HCT116 (cell line): ENCODE results near the gene CPHXL2. TPM values are rescaled to one million over a fixed set of nuclear protein-coding genes. Genes with fewer than 3 reads are reported as not detected.

Experiments
- ATAC-seq: fragments of 200-7000 bp; cut with Tn5 transposase; 2 replicates; pipeline ENCODE4 v1.9.1; 2020; ENCODE audit warnings: mild to moderate bottlenecking, moderate library complexity
- BruUV-seq: library from RNA; stranded (reverse); fragments of 400-500 nt; replicated peaks from 2 replicates; lab custom pipeline; 2021; lab: Mats Ljungman, UMichigan
- CTCF ChIA-PET: fragments of 300-600 bp; sonication (Branson Sonifier 250); formaldehyde crosslinking; loops from one replicate; lab custom pipeline; 2021; ENCODE audit warnings: antibody characterized with exemption; lab: Charles Lee
- POLR2A ChIA-PET: fragments of 300-600, 350-600 bp; sonication (Branson Sonifier 250); formaldehyde crosslinking; loops from one replicate; lab custom pipeline; 2021; ENCODE audit warnings: antibody characterized with exemption; lab: Charles Lee
- RAD21 ChIA-PET, 2 experiments: fragments of 300-600 bp; sonication (Branson Sonifier 250); formaldehyde crosslinking; loops; one replicate each; lab custom pipeline; 2023; ENCODE audit warnings: low total read pairs in 2 of 2; ENCODE audit not compliant: uncharacterized antibody in 2 of 2, unreplicated experiment in 2 of 2, low non-redundant PET in 1 of 2; lab: Charles Lee
- DNase-seq: peaks from one replicate; pipeline ENCODE4 v3.0.0-alpha.2; 2010; ENCODE audit warnings: low read depth, low spot score
- H2AFZ ChIP-seq: fragments of 200-600 bp; shearing (Covaris generic), sonication (generic); 2 replicates; pipeline ENCODE4 v1.6.1; 2017; ENCODE audit warnings: low read depth, mixed run types, mixed read lengths, antibody characterized with exemption, low read length; ENCODE audit not compliant: poor library complexity, severe bottlenecking
- H3K27ac ChIP-seq: 2 replicates; pipeline ENCODE4 v1.5.1; 2012; ENCODE audit warnings: low read depth, low read length
- H3K27me3 ChIP-seq: fragments of 200-600 bp; sonication (generic); 2 replicates; pipeline ENCODE4 v1.6.1; 2016; ENCODE audit warnings: mixed run types, low read length, mixed read lengths; ENCODE audit not compliant: insufficient read depth
- H3K36me3 ChIP-seq, 2 experiments: fragments of 200-500 bp in 1 of 2; fragments of 200-600 bp in 1 of 2; sonication (Bioruptor generic) in 1 of 2; sonication (generic) in 1 of 2; 2 replicates each; pipeline versions ENCODE4 v1.5.1 to v1.6.1; 2014 to 2016; ENCODE audit warnings: low read length in 2 of 2, inconsistent platforms in 1 of 2, mixed read lengths in 1 of 2, mixed run types in 1 of 2; ENCODE audit not compliant: insufficient read depth in 2 of 2, control insufficient read depth in 1 of 2
- H3K4me1 ChIP-seq, 2 experiments: fragments of 200-600 bp in 1 of 2; sonication (generic) in 1 of 2; 2 replicates each; pipeline versions ENCODE4 v1.5.1 to v1.6.1; 2012 to 2017; ENCODE audit warnings: low read length in 2 of 2, inconsistent platforms in 1 of 2, mild to moderate bottlenecking in 1 of 2, mixed read lengths in 1 of 2, mixed run types in 1 of 2, moderate library complexity in 1 of 2; ENCODE audit not compliant: insufficient read depth in 2 of 2, control insufficient read depth in 1 of 2
- H3K4me2 ChIP-seq: fragments of 200-600 bp; sonication (generic); 2 replicates; pipeline ENCODE4 v1.6.1; 2017; ENCODE audit warnings: mixed run types, low read length, mixed read lengths
- H3K4me3 ChIP-seq, 2 experiments: fragments of 200-600 bp in 1 of 2; sonication (generic) in 1 of 2; replicated peaks in 1 of 2; 2 replicates each; pipeline ENCODE4 v1.5.1; 2011 to 2016; ENCODE audit warnings: low read length in 2 of 2, control low read depth in 1 of 2, low read depth in 1 of 2, mild to moderate bottlenecking in 1 of 2, mixed read lengths in 1 of 2, mixed run types in 1 of 2
- H3K79me2 ChIP-seq: fragments of 200-600 bp; sonication (generic); 2 replicates; pipeline ENCODE4 v1.6.1; 2017; ENCODE audit warnings: mild to moderate bottlenecking, mixed run types, low read length, moderate library complexity, mixed read lengths; ENCODE audit not compliant: insufficient read depth
- H3K9ac ChIP-seq: fragments of 200-600 bp; sonication (generic); 2 replicates; pipeline ENCODE4 v1.6.1; 2016; ENCODE audit warnings: low read length, mixed read lengths
- H3K9me2 ChIP-seq: fragments of 200-600 bp; sonication (generic), shearing (Covaris generic); 2 replicates; pipeline ENCODE4 v1.6.1; 2017; ENCODE audit warnings: mixed run types, mild to moderate bottlenecking, moderate library complexity; ENCODE audit not compliant: insufficient read depth
- H3K9me3 ChIP-seq, 2 experiments: fragments of 200-500 bp in 1 of 2; fragments of 200-600 bp in 1 of 2; sonication (Bioruptor generic) in 1 of 2; sonication (generic) in 1 of 2; 2 replicates each; pipeline ENCODE4 v1.6.1; 2014 to 2017; ENCODE audit warnings: low read length in 2 of 2, mixed read lengths in 2 of 2, inconsistent platforms in 1 of 2, low read depth in 1 of 2, mild to moderate bottlenecking in 1 of 2, mixed run types in 1 of 2, moderate library complexity in 1 of 2; ENCODE audit not compliant: control insufficient read depth in 1 of 2, insufficient read depth in 1 of 2
- H4K20me1 ChIP-seq: fragments of 200-600 bp; sonication (generic), shearing (Covaris generic); 2 replicates; pipeline ENCODE4 v1.6.1; 2017; ENCODE audit warnings: mixed run types, mild to moderate bottlenecking, moderate library complexity; ENCODE audit not compliant: insufficient read depth
- CEBPB ChIP-seq: IDR thresholded peaks from 2 replicates; pipeline ENCODE4 v1.6.1; 2012; ENCODE audit warnings: low read depth
- EGR1 ChIP-seq: IDR thresholded peaks from 2 replicates; pipeline ENCODE4 v1.6.1; 2012; ENCODE audit warnings: low read depth
- EZH2 ChIP-seq: fragments of 200-600 bp; sonication (generic); IDR thresholded peaks from 2 replicates; pipeline ENCODE4 v1.6.1; 2017; ENCODE audit warnings: antibody characterized with exemption, mixed run types
- EZH2phosphoT487 ChIP-seq: fragments of 200-600 bp; IDR thresholded peaks from 2 replicates; pipeline ENCODE4 v1.6.1; 2018; ENCODE audit warnings: antibody characterized with exemption, borderline replicate concordance
- FOSL1 ChIP-seq: IDR thresholded peaks from 2 replicates; pipeline ENCODE4 v1.6.1; 2012; ENCODE audit warnings: low read depth
- JUND ChIP-seq: IDR thresholded peaks from 2 replicates; pipeline ENCODE4 v1.6.1; 2012
- POLR2A ChIP-seq: IDR thresholded peaks from 2 replicates; pipeline ENCODE4 v1.7.0; 2011; ENCODE audit warnings: borderline replicate concordance; ENCODE audit not compliant: insufficient read depth, insufficient read length; ENCODE audit errors: extremely low read depth
- POLR2AphosphoS5 ChIP-seq: IDR thresholded peaks from 2 replicates; pipeline ENCODE4 v1.6.1; 2011; ENCODE audit warnings: mild to moderate bottlenecking, low read depth, low read length, moderate library complexity
- RAD21 ChIP-seq: IDR thresholded peaks from 2 replicates; pipeline ENCODE4 v1.6.1; 2012; ENCODE audit warnings: low read depth, mild to moderate bottlenecking
- REST ChIP-seq: IDR thresholded peaks from 2 replicates; pipeline ENCODE4 v1.6.1; 2012; ENCODE audit warnings: low read depth
- SIN3A ChIP-seq: IDR thresholded peaks from 2 replicates; pipeline ENCODE4 v1.6.1; 2012; ENCODE audit warnings: low read depth
- SP1 ChIP-seq: IDR thresholded peaks from 2 replicates; pipeline ENCODE4 v1.6.1; 2012; ENCODE audit warnings: low read depth
- SRF ChIP-seq: IDR thresholded peaks from 2 replicates; pipeline ENCODE4 v1.6.1; 2012; ENCODE audit warnings: low read depth
- TCF7L2 ChIP-seq: IDR thresholded peaks from 2 replicates; pipeline ENCODE4 v1.7.0; 2011; ENCODE audit warnings: borderline replicate concordance, inconsistent platforms; ENCODE audit not compliant: insufficient read depth, insufficient read length; ENCODE audit errors: extremely low read depth
- YY1 ChIP-seq: IDR thresholded peaks from 2 replicates; pipeline ENCODE4 v1.6.1; 2011; ENCODE audit warnings: low read length, low read depth, moderate library complexity, mild to moderate bottlenecking; ENCODE audit not compliant: insufficient replicate concordance; ENCODE audit errors: extremely low read depth
- ZFX ChIP-seq: fragments of 450-650 bp; IDR thresholded peaks from 2 replicates; pipeline ENCODE4 v1.6.1; 2017
- ZNF274 ChIP-seq: fragments of 200-500 bp; sonication (Bioruptor generic); IDR thresholded peaks from 2 replicates; pipeline ENCODE4 v1.6.1; 2014; ENCODE audit warnings: mild to moderate bottlenecking, low read depth, low read length, inconsistent platforms
- intact Hi-C: fragments of 100-400 bp; cut with micrococcal nuclease; formaldehyde crosslinking; loops from 2 replicates; pipeline ENCODE4 v1.10.0; 2022
- total RNA-seq: library from RNA; stranded (reverse); gene quantifications from one replicate; pipeline ENCODE4 v1.2.1, GENCODE V29; 2021; ENCODE audit not compliant: unreplicated experiment
- TF ChIP-seq, protein P1 (sequence below), 3 experiments: fragments of 200-600 bp in 1 of 3; sonication (generic) in 1 of 3; IDR thresholded peaks in 2 of 3; conservative IDR thresholded peaks in 1 of 3; 2 replicates each; pipeline ENCODE4 v1.5.1; 2012 to 2017; ENCODE audit warnings: low read depth in 2 of 3, low read length in 2 of 3, antibody characterized with exemption in 1 of 3, borderline replicate concordance in 1 of 3, control low read depth in 1 of 3, mild to moderate bottlenecking in 1 of 3, mixed read lengths in 1 of 3, mixed run types in 1 of 3, moderate library complexity in 1 of 3; ENCODE audit not compliant: insufficient read depth in 1 of 3

Gene CPHXL2
- total RNA-seq, 1 experiment from 2014 or later, result not detected

DNA sequence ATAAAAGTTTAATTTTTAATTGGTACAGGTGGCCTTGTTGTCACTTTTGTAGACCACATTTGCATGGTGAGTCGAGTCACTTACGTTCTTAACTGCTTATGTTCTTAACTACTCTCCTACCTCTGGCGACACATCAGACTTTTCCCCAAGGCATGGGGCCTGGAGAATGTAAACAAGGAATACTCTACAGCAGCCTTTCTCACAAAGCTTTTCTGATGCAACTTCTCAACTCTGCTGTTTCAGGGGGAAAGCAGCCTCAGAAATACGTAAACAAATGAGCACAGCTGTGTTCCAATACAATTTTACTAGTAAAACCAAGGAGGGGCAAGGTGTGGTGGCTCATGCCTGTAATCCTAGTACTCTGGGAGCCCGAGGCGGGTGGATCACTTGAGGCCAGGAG, 36.2 kb downstream of the CPHXL2 start:
- Histone ChIP-seq H3K79me2 (peaks cover 83% of the 10 kb centered on the region), H4K20me1 (peaks cover 22% of the 10 kb centered on the region; the same call in 1 of the 2 replicates), H3K27ac (no peak overlapping the region), H3K4me1 (peaks cover 0 to 6% of the 10 kb centered on the region in 2 experiments; a peak in 3 of 4 replicates), H3K4me2 (no peak overlapping the region), H3K9me2 (no peaks in the 10 kb centered on the region), H3K9me3 (no peaks in the 10 kb centered on the region), H3K4me3 (no peak overlapping the region), H3K36me3 (peaks cover 52 to 83% of the 10 kb centered on the region in 2 experiments), H3K9ac (no peak overlapping the region), H3K27me3 (no peaks in the 10 kb centered on the region), H2AFZ (no peak overlapping the region)
- no TSS peak for BruUV-seq
- ChIA-PET RAD21 (no interaction called here), CTCF (no interaction called here), POLR2A (no interaction called here)
- ATAC-seq (no peak), DNase-seq (no peak)
- TF ChIP-seq POLR2A (no peak), SIN3A (no peak)
- intact Hi-C loops, result loop anchor here (5.0 kb wide), 1 partner anchor 1532 kb away; no protein-coding TSS in a partner anchor

- H3K36me3 ChIP-seq, result peaks cover 62 to 76% of the 10 kb centered on the region in 2 experiments
- POLR2A ChIA-PET, result no interaction called here
- TF ChIP-seq SRF (no peak), EGR1 (no peak), EZH2 (no peak), SP1 (no peak), ZFX (no peak), REST (no peak), TCF7L2 (no peak), ZNF274 (no peak), EZH2phosphoT487 (no peak), RAD21 (no peak), FOSL1 (no peak), CEBPB (no peak), JUND (no peak), POLR2AphosphoS5 (no peak), SIN3A (no peak), YY1 (no peak)
- TF ChIP-seq, protein P1, sequence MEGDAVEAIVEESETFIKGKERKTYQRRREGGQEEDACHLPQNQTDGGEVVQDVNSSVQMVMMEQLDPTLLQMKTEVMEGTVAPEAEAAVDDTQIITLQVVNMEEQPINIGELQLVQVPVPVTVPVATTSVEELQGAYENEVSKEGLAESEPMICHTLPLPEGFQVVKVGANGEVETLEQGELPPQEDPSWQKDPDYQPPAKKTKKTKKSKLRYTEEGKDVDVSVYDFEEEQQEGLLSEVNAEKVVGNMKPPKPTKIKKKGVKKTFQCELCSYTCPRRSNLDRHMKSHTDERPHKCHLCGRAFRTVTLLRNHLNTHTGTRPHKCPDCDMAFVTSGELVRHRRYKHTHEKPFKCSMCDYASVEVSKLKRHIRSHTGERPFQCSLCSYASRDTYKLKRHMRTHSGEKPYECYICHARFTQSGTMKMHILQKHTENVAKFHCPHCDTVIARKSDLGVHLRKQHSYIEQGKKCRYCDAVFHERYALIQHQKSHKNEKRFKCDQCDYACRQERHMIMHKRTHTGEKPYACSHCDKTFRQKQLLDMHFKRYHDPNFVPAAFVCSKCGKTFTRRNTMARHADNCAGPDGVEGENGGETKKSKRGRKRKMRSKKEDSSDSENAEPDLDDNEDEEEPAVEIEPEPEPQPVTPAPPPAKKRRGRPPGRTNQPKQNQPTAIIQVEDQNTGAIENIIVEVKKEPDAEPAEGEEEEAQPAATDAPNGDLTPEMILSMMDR (IDR thresholded peaks at IDR 0.05 in 2 of 3, conservative IDR thresholded peaks at IDR 0.05 in 1 of 3; ENCODE audit: borderline replicate concordance in 1 of 3, insufficient read depth in 1 of 3, low read depth in 2 of 3, low read length in 2 of 3), result no peak
Measured at GRCh38 chr16:75635036-75635435, 41.8 kb downstream of the CPHXL2 start.

More at GRCh38 chr16:75635036-75635435, 41.8 kb downstream of the CPHXL2 start:
- RAD21 ChIA-PET, result no interaction called here
- Histone ChIP-seq H2AFZ (no peak overlapping the region), H3K4me2 (no peak overlapping the region), H3K27ac (no peak overlapping the region), H4K20me1 (no peaks in the 10 kb centered on the region), H3K9ac (no peak overlapping the region), H3K27me3 (no peaks in the 10 kb centered on the region), H3K9me2 (no peaks in the 10 kb centered on the region), H3K4me1 (no peaks in the 10 kb centered on the region), H3K4me3 (no peak overlapping the region), H3K9me3 (no peaks in the 10 kb centered on the region), H3K79me2 (peaks cover 31% of the 10 kb centered on the region)
- no peak for ATAC-seq
- CTCF ChIA-PET, result no interaction called here
- intact Hi-C loops, result no loop called here
- DNase-seq, result no peak
- no TSS peak for BruUV-seq
